Neural cell (in vitro differentiated cells): Measurements from ENCODE around the gene KCTD12.

Experiments
- EP300 ChIP-seq: fragments of 450-650 bp; conservative IDR thresholded peaks from 2 replicates; pipeline ENCODE4 v1.6.1; 2014; ENCODE audit warnings: antibody characterized with exemption, mild to moderate bottlenecking, moderate library complexity; ENCODE audit not compliant: poor library complexity, severe bottlenecking
- EZH2 ChIP-seq: fragments of 200-600, 300-800 bp; shearing (Covaris generic), sonication (generic); IDR thresholded peaks from 2 replicates; pipeline ENCODE4 v1.6.1; 2014; ENCODE audit warnings: antibody characterized with exemption, low read length, borderline replicate concordance, mild to moderate bottlenecking; ENCODE audit not compliant: insufficient read depth, poor library complexity, severe bottlenecking
- POLR2AphosphoS5 ChIP-seq: IDR thresholded peaks from 2 replicates; pipeline ENCODE4 v1.6.1; 2012
- RAD21 ChIP-seq: fragments of 450-650 bp; conservative IDR thresholded peaks from 2 replicates; pipeline ENCODE4 v1.6.1; 2014; ENCODE audit warnings: antibody characterized with exemption, mild to moderate bottlenecking, moderate library complexity
- SMC3 ChIP-seq: fragments of 450-650 bp; conservative IDR thresholded peaks from 2 replicates; pipeline ENCODE4 v1.6.1; 2014; ENCODE audit warnings: antibody characterized with exemption, mild to moderate bottlenecking, moderate library complexity; ENCODE audit not compliant: poor library complexity
- TF ChIP-seq, protein P1 (sequence below): fragments of 450-650 bp; IDR thresholded peaks from 2 replicates; pipeline ENCODE4 v1.5.1; 2014; ENCODE audit warnings: antibody characterized with exemption, mild to moderate bottlenecking, moderate library complexity; ENCODE audit not compliant: poor library complexity, severe bottlenecking

DNA sequence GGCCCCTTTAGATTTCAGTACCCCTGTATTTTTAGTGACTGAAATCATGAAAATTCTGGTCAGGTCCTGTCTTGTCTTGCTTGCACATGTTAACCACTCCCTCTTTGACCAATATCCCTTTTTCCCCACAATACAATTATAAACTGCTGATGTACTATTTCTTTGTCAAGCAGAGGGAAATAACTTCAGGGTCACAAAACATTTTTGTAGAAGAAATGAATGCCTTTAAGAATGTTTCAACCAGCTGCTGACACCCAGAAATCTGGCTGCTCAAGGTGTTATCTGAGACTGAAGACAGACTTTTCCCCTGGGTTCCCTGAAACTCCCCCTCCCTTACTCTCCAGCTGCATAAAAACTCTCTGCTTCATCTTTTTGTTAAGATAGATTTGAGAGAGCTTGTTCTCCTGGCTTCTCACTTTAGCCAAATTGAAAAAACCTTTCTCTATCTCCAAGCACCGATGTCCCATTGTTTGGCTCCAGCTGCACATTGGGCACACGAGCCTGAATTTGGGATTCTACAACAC lies 43.7 kb upstream of the KCTD12 start:
- TF ChIP-seq POLR2AphosphoS5 (no peak), EZH2 (no peak), RAD21 (no peak), EP300 (no peak), SMC3 (no peak)
- TF ChIP-seq, protein P1, sequence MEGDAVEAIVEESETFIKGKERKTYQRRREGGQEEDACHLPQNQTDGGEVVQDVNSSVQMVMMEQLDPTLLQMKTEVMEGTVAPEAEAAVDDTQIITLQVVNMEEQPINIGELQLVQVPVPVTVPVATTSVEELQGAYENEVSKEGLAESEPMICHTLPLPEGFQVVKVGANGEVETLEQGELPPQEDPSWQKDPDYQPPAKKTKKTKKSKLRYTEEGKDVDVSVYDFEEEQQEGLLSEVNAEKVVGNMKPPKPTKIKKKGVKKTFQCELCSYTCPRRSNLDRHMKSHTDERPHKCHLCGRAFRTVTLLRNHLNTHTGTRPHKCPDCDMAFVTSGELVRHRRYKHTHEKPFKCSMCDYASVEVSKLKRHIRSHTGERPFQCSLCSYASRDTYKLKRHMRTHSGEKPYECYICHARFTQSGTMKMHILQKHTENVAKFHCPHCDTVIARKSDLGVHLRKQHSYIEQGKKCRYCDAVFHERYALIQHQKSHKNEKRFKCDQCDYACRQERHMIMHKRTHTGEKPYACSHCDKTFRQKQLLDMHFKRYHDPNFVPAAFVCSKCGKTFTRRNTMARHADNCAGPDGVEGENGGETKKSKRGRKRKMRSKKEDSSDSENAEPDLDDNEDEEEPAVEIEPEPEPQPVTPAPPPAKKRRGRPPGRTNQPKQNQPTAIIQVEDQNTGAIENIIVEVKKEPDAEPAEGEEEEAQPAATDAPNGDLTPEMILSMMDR, result no peak
